HG03108 (cell line): ENCODE measurements around the gene MICU1.
A peak's percentile ranks its signal among the peaks of the same experiment; 100 is the strongest.
"Not testable (repeated sequence)": the region's sequence is repeated elsewhere in the genome, so short reads cannot be mapped to it uniquely, and the experiment has no call there.

ENCODE experiments used
- ATAC-seq: cut with Tn5 transposase; IDR thresholded peaks from one replicate; pipeline ENCODE4 v1.9.1; 2021; ENCODE audit warnings: moderate library complexity; ENCODE audit not compliant: unreplicated experiment

MICU1 gene

GRCh38 chr10:72390764-72391163 is 235.1 kb downstream of the MICU1 start:
- no peak for ATAC-seq

- no peak for ATAC-seq
Measured at GRCh38 chr10:72389716-72390115, 236.2 kb downstream of the MICU1 start.

GRCh38 chr10:72389014-72389413 is 236.9 kb downstream of the MICU1 start:
- ATAC-seq, result no peak

GRCh38 chr10:72388062-72388461 is 237.8 kb downstream of the MICU1 start:
- no peak for ATAC-seq

- no peak for ATAC-seq
Measured at GRCh38 chr10:72386916-72387586, 238.8 kb downstream of the MICU1 start.

- no peak for ATAC-seq
Measured at GRCh38 chr10:72385724-72386123, 240.2 kb downstream of the MICU1 start.

- not testable (repeated sequence) for ATAC-seq
Measured at GRCh38 chr10:72384982-72385381, 240.9 kb downstream of the MICU1 start.

- no peak for ATAC-seq
Measured at GRCh38 chr10:72379776-72380175, 246.1 kb downstream of the MICU1 start.

- ATAC-seq, result no peak
Measured at GRCh38 chr10:72379062-72379461, 246.8 kb downstream of the MICU1 start.

- no peak for ATAC-seq
Measured at GRCh38 chr10:72375585-72375984, 250.3 kb downstream of the MICU1 start.

- no peak for ATAC-seq
Measured at GRCh38 chr10:72375173-72375572, 250.7 kb downstream of the MICU1 start.

GRCh38 chr10:72370201-72370722 is 255.6 kb downstream of the MICU1 start:
- no peak for ATAC-seq

- ATAC-seq, result no peak
Measured at GRCh38 chr10:72367301-72367960, 258.4 kb downstream of the MICU1 start.

- ATAC-seq, result no peak
Measured at GRCh38 chr10:72365106-72365895, 260.6 kb downstream of the MICU1 start.

- ATAC-seq, result no peak
Measured at GRCh38 chr10:72364239-72364777, 261.6 kb downstream of the MICU1 start.

- ATAC-seq, result no peak
Measured at GRCh38 chr10:72356987-72357386, 268.9 kb downstream of the MICU1 start.

- no peak for ATAC-seq
Measured at GRCh38 chr10:72356115-72356514, 269.8 kb downstream of the MICU1 start.

- no peak for ATAC-seq
Measured at GRCh38 chr10:72355214-72355555, 270.7 kb downstream of the MICU1 start.

GRCh38 chr10:72354356-72355213 is 271.3 kb downstream of the MICU1 start, which contains the start of gene DNAJB12:
Gene DNAJB12 (minus strand): TSS chr10:72354919. CDS start chr10:72354897, 22 bp downstream.
- ATAC-seq, result peak; percentile 67

GRCh38 chr10:72353965-72354355 is 271.9 kb downstream of the MICU1 start:
- no peak for ATAC-seq
